CMK (cell line): ENCODE results near the gene TOGARAM2.
"Not testable (repeated sequence)": the region's sequence is repeated elsewhere in the genome, so short reads cannot be mapped to it uniquely, and the experiment has no call there.

Source experiments
- DNase-seq: peaks from one replicate; pipeline ENCODE4 v3.0.0-alpha.2; 2010; ENCODE audit warnings: low read depth

The TOGARAM2 gene

DNA sequence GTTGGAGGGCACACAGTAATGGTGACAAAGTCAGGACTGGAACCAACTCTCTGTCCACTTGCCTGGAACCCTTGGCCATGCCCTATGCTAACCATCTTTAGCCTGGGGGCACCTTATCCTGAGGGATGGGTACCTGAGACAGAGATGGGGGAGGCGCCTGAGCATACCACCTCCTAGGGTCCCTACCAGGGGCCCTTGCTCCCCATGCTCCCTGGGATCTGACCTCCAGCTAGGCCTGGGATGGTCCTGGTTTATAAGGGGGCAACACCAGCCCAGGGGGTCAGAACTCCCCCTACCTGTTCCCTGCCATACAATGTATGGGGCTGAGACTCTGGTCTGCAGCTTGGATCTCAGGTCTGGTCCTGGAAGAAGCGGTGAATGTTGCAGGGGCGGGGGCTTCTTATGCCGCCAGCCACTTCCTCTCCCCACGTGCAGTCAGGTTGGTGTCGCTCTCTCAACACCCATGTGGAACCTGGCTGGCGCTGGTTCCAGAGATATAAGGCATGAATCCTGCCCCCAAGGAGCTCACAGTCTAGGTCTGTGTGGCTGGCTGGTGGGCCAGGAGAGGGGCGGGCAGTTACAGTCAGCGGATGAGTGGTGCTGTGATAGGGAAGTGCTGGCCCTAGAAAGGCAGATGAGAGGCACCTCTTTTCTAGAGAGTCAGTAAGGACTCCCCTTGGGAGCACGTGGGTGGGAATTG is 3.8 kb upstream of the TOGARAM2 start:
- DNase-seq = no peak

DNA sequence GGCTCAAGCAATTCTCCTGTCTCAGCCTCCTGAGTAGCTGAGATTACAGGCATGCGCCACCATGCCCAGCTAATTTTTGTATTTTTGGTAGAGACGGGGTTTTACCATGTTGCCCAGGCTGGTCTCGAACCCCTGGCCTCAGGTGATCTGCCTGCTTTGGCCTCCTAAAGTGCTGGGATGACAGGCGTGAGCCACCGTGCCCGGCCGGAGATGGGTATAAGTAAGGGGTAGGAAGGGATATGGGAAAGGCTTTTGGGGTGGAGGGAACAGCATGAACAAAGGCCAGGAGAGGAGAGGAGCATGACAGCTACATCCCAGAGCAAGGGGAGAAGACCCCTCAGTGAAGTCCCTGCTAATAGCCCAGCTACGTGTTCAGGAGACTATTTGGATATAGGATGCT is 3.1 kb upstream of the TOGARAM2 start:
- not testable (repeated sequence) for DNase-seq

DNA sequence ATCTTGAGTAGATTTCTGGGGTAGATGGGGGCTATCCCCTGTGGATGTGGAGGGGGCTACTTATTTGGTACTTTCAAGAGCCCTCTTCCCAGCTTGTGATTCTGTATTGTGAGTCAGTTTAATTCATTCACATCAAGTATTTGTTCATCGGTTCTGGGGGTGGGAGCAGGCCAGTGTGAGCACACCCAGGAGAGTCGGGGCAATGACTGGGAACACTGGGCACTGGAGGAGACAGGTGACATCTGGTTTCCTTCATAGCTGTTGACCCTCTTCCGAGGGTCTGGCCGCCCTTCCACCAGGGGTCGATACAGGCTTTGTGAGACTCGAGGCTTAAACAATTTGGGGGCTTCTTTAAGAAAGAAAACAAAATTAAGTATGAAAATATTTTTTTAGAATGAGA is 2.5 kb upstream of the TOGARAM2 start:
- DNase-seq = no peak

DNA sequence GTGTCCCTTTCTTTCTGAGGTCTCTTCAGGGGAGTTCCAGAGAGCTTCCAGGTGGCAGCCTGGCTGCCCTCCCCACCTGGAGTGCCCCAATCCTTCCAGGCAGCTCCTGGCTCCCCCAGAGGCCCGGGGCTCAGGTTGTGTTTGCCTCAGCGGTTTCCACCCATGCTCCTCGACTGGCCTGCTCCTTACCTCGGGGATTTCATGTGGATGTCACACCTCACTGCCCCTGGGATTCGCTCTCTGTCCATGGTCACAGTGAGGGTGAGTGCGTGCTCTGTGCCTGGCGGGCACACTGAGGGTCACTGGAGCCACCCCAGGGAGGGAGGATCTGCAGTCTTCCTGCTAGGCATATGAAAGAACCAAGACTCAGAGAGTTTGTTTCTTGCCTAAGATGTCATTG is 2.1 kb upstream of the TOGARAM2 start:
- no peak for DNase-seq

DNA sequence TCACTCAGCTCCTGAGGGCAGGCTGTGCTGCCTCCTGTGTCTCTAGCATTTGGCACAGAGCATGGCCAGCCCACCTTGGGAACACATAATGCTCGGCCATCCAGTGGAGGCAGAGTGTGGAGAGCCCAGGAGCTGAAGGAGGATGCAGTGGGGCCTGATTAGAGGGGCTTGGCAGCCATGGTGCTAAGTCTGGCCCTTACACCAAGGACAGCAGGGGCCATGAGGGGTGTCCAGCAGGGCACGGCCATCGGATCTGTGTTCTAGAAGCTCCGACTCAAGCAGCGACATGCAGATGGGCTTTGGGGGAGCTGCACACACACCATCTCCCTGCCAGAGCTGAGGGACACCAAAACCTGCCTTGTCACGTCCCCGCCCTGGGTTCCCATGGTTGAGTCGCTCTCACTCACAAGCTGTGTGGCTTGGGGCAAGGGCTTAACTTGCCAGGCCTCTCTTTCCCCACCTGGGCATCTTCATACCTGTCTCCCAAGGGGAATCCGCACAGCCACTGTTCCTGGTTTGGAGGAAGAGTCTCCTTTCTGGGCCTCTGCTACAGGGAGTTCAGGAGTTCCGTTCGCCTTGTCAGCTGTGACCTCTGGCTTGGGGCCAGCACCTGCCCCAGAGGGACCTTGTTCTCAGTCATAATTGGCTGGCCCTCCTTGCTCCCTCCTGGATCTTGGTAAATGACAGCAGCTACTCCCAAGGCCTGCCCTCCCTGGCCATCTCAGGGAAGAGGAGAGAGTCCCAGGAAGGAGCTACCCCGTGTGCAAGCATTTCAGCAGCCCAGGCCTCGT is 1.3 kb upstream of the TOGARAM2 start:
- DNase-seq = no peak

DNA sequence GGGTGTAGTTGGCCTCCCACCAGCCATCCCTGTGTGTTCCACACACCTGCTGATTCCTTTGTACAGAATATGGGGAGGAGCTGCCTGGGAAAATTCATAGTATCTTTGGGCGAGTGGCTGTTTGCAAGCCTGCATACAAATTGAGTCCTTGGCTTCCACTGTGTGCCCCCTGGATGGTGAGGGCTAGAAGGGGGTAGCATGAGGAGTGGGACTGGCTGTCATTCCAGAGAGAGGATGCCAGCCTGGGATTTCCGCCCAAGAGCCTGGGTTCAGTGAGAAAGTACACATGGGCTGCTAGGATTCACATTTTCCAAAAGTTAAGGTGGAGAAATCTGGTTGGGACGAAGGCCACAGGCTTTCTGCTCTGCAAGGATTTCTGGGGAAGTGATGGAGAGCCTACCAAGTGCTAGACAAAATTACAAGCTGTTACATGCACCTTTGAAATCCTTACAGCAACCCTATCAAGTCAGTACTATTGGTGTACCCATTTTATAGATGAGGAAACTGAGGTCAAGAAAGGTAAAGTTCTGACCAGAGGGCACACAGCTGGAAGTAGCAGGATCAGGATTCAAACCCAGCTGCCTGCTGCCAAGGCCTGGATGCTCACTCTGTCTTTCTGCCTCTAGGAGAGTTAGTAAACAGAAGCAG is 606 bp upstream of the TOGARAM2 start:
- DNase-seq = no peak

DNA sequence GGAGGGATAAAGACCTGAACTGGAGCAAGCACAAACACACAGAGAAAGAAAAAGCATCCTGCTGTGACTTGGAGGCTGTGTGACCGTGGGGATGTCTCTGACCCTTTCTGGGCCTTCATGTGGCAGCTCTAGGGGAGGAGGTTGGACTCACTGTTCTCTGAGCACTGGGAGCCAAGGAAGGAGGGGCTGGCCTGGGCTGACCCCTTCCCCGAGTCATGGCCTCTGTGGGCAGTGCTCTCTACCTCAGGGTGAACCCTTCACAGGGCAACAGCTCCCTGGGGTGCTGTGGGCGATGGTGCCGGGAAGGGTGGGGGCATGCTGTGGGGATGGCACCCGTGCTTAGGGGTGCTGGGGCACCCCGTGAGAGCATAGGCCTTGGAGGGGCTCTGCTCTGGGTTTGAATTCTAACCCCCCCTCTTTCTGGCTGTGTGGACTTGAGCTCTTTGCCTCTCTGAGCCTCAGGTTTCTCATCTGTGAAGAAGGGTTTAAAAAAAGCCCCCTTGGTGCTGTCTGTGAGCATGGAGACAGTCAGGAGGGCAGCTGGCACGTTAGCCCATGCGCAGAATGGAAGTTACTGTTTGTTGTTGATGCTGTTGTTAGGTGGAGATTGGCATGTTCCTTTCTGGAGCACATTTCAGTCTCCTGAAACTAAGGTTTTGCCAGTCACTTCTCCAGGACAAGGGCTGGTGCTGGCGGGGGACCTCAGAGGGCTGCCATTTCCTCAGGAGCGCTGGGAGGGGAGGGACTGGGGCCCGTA is 700 bp downstream of the TOGARAM2 start:
- DNase-seq = no peak

DNA sequence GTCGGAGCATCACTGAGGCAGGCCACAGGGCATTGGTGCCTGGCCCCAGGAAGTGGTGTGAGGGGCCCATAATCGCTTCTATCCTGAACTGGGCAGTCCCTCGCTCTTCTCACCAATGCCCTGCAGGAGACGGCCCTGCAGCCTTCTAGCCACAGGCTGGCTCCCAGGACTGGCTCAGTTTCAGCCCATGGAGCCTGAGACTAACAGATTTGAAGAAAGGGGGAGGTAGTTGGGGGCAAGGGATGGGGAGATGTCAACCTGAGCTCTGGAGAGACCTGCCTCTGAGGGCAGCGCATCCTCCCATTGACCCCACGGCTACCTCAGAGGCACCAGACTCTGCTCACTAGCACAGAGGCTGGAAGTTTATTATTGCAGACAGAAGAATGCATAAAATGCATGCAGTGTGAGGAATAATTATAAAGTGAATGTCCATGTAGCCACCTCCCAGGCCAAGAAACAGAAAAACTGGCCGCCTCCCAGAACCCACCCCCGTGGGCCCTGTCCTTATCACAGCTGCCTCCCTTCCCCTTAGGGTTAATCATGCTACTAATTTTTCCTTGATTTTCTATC is 1.4 kb downstream of the TOGARAM2 start:
- DNase-seq = no peak

DNA sequence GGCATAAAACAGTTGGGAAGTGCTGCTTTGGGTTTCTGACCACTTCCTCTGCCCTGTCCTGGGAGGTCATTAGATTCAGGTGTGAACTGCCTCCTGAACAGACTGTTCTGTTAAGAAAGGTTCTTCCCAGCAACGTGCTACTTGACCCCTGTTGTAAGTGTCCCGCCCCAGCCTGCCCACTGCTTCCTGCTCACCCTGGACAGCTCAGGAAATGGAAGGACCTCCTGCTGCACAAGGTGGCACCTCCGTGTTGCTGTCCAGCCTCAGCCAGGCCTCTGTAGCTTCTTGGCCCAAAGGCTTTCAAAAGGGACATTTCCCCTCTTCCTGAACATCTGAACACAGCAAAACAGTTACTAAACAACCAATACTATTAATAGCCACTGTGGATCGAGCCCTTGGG is 5.3 kb downstream of the TOGARAM2 start:
- no peak for DNase-seq

DNA sequence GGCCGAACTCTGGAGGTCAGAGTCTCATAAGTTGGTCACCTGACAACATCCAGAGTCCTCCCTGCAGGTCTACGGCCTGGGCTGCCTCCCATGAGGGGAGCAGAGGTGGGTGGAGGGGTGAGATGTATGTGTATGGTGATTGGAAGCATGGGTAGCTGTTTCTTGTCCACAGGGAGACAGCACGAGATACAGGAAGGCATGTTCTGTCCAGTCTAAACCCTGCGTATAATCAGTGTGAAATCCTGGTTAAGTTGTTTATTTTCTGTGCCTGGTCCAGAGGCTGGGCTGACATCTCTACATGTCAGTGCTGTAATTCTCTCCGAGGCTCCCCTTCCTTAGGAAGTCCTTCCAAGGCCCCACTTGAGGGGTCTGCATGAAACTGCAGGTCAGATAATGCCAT is 8.9 kb downstream of the TOGARAM2 start:
- no peak for DNase-seq

DNA sequence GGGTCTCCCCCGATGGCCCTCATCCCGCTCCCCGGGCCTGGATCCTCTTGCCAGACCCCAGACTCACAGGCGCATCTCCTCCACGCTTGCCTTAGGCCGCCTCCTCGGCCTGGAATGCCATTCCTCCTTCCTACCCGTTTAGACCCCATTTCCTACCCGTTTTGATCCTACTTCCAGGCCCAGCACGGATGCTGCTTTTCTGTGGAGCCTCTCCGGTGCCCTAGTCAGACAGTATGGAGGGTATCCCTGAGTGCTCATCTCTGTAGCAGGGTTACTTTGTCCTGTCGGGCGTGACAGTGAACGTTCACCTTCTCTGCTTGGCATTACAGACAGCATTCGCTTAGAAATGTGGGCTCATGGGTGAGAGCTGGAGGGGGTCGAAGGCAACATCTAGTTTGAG is 9.3 kb downstream of the TOGARAM2 start:
- no peak for DNase-seq

DNA sequence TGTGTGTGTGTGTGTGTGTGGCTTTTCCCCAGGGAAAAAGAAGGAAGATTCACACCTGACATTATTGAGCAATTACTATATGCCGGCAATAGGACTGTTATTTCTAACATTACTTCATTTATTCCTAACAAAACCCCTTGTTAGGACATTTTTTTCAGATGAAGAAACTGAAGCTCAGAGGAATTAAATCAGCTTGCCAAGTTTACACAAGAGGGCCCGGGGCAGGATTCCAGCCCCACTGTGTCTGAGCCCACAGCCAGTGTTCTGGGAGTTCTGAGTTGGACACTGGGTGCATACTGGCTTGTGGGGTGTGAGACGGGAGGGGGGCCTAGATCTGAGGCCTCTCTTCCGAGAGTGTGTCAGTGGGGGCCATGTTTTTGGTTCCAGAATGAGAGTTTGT is 9.9 kb downstream of the TOGARAM2 start:
- DNase-seq = no peak

DNA sequence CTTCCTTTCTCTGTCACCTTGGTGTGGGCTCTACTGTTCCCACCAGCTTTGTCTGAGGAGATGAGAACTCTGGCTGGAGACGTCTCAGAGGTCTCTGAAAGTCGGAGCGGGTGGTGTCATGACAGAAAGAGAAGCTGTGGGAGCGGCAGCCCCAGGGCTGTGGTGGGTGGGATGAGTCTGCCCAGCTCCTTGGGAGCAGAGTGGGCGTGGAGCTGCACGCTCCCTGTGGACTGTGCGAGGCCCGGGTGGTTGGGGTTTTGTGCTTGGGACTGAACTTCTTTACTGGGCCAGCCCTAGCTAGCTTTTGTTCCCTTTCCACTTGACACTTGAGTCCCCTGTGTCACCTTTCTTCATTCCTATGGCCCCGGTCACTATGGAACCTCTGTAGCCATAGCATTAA is 10.4 kb downstream of the TOGARAM2 start:
- DNase-seq = no peak

DNA sequence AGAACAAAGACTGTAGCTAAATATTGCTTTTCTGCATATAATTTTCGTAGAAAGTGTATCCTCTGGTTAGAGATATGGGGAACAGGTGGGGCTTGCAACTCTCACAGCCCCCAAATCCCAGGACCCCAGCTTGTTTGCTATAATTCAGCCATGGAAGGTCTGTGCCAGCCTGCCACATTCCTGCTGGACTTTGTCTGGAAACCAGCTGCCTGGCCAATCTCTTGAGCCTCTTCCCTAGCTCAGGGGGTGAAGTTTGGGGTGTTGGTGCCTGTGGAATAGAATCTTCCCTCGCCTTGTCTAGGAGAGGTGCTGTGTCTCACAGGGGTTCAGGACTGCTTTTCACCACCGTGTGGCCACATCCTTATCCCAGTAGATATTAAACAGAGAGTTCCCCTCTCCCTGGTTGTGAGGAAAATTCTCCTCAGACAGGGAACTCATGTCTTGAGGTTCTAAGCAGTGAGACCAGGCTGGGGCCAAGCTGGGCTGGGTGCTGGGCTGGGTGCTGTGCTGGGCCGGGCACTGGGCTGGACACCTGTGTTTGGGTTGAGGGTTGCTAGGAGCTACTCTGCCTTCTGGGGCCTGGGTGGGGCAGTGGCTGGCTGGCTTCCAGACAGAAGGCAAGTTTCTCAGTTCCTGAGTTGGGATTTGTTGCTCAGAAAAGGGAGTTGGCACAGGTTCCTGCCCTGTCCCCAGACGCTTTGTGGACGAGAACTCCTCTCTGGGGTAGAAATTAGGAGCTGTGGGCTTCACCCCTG is 12.3 kb downstream of the TOGARAM2 start:
- DNase-seq = no peak

DNA sequence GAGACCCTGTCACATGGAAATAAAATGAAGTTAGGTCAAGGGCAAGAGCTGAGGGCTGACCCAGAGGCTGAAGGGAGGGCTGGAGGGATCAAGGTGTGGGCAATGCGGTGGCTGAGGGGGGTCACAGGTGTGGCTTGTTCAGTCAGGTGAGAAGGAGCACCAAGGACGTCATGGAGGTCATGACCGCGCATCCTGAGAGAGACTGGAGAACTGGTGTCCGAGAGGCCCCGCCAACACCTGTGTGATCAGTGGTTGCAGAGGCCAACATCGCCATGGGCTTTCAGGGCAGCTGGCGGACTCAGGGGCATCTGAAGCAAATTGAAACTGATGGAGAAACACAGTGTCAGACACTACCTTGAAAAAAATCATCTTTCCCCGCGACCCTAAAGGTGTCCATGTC is 13.0 kb downstream of the TOGARAM2 start:
- DNase-seq = no peak

DNA sequence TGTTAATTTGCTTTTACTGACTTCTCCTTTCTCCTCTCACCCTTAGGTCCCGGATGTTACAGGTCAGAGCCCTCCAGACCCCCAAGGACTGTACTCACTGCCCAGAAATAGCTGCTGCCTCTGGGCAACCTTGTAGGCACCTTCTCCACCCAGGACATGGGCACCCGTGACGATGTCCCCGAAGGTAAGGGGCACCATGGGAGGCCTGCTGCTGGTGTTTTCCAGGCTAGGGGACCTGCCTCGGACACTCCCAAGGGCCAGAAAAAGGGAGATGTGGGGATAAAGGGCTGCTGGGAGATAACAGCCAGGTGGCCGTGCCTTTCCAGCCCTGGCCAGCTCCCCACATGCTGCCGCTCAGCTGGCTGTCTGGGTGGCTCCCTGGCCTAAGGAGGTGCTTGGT is 13.6 kb downstream of the TOGARAM2 start:
- DNase-seq = no peak

DNA sequence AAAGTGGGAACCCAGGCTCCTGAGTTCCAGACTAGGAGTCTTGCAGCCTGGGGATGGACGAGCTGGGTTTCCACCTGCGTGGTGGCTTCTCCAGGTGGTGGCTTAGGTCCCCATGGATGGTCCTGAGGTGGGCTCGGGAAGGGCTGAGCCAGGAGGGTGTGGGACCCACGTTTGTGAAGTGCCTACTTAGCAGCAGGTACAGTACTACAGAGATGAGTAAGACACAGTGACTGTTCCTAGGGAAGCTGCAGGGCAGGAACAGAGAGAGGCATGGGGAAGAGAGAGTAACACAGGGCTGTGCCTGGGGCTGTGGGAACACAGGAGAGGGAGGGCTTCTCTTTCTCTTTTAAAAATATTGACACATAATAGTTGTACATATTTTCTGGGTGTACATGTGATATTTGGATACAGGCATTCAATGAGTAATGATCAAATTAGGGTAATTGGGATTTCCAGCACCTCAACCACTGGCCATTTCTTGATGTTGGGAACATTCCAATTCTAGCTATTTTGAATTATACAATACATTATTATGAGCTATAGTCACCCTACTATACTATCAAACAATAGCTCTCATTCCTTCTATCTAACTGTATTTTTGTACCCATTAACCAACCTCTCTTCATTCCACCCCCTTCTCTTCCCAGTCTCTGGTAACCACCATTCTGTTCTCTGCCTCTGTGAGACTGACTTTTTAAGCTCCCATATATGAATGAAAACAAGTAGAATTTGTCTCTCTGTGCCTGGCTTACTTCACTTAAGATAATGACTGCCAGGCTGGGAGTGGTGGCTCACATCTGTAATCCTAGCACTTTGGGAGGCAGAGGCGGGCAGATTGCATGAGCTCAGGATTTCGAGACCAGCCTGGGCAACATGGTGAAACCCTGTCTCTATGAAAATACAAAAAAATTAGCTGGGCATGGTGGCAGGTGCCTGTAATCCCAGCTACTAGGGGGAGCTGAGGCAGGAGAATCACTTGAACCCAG is 15.0 kb downstream of the TOGARAM2 start:
- no peak for DNase-seq

DNA sequence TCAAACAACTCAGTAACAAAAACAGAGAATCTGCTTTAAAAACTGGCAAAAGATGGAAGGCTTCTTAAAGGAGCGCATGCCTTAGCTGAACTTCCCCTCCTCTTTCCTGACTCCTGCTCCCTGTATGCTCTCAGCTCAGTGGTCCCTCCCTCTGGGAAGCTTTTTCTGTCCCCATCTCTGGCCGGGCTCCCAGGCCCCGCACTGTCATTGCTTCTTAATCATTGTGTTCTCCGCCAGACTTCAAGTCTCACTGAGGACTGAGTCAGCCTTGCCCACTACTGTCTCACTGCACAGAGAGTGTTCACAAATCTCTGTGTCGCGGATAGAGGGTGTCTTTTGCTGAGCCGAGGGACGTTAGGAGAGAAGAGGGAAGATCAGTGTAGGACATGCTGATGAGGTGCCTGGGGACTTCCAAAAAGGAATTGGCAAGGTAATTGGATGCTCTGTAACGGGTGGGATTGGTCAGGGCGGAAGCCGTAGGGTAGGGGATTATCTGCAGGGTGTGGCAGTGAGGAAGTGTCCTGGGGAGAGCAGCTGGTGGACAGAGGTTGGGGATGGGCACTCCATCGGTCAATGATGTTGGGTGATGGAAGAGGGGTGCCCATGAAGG is 16.2 kb downstream of the TOGARAM2 start:
- no peak for DNase-seq

DNA sequence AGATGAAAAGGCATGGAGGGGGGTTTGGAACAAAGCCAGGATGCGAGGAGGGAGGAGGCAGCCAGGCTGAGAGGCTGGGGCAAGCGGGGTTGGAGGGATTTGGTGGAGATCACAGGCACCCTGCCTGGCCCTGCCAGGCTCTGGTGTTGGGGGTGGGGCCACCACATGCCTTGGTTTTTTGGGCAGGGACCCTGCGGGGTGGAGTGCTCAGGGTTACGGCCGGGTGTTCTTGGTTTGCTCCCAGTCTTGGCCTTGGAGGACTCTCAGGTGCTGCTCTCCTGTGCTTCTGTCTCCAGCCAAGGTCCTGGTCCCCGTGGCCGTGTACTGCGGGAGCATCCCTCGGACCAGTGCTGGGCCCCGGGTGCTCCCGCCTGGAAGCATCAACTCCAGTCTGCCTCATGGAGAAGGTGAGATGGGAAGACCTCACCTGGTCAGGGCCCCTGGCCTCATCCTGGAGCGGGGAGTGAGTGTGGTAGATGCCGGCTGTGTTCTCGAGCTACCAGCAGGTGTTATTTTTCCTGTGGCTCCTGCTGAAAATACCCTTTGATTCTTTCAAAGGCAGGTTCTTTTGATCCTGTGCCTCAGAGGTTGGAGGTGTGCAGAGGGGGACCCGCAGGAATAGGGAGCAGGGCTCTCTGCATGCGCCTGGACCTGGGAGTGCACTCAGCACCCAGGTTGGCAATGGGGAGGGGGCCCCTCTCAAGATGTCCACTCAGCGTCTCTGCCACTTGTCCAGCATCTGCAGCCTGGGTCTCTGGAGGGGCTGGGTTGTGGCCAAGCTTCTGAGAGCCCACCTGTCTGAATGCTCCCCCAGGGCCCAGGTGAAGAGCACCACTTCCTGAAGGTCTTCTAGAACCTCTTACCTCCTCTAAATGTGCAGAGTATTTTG is 17.0 kb downstream of the TOGARAM2 start:
- no peak for DNase-seq
